ENCODE data around the gene SP100. TPM values are rescaled to one million over a fixed set of nuclear protein-coding genes. Genes with fewer than 3 reads are reported as not detected.

Gene SP100
- total RNA-seq, 1 donor from 2014 or later, result 82.0 TPM

DNA sequence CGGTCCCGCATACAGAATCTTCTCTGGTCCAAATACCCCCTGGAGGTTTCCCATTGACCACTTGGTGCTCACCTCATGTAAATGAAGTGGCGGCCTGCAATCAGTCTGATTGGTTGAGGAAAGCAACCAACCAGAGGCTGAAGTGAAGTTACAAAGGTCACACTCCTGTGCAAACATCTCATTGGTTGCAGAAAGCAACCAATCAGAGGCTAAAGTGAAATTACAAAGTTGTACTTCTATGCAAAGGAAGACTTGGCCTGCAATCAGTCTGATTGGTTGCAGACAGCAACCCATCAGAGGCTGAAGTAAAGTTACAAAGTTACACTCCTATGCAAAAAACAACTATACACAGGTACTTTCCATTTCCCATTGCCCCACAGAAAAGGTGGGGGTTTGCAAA, 2.5 kb upstream of the SP100 start:
- peaks cover 2 to 37% of the 10 kb centered on the region in 2 donors for H3K4me1 ChIP-seq
- no peaks in the 10 kb centered on the region for H3K36me3 ChIP-seq
- intact Hi-C loops (cut with DNase I), result no loop called here
- no peaks in the 10 kb centered on the region for H3K27me3 ChIP-seq
- TF ChIP-seq, protein P1, sequence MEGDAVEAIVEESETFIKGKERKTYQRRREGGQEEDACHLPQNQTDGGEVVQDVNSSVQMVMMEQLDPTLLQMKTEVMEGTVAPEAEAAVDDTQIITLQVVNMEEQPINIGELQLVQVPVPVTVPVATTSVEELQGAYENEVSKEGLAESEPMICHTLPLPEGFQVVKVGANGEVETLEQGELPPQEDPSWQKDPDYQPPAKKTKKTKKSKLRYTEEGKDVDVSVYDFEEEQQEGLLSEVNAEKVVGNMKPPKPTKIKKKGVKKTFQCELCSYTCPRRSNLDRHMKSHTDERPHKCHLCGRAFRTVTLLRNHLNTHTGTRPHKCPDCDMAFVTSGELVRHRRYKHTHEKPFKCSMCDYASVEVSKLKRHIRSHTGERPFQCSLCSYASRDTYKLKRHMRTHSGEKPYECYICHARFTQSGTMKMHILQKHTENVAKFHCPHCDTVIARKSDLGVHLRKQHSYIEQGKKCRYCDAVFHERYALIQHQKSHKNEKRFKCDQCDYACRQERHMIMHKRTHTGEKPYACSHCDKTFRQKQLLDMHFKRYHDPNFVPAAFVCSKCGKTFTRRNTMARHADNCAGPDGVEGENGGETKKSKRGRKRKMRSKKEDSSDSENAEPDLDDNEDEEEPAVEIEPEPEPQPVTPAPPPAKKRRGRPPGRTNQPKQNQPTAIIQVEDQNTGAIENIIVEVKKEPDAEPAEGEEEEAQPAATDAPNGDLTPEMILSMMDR (IDR thresholded peaks at IDR 0.05), result no peak
- no peak overlapping the region for H3K27ac ChIP-seq
- no peak overlapping the region for H3K4me3 ChIP-seq
- H3K9me3 ChIP-seq, result no peaks in the 10 kb centered on the region
- no peak for DNase-seq (ENCODE audit: low spot score in 2 of 2)

DNA sequence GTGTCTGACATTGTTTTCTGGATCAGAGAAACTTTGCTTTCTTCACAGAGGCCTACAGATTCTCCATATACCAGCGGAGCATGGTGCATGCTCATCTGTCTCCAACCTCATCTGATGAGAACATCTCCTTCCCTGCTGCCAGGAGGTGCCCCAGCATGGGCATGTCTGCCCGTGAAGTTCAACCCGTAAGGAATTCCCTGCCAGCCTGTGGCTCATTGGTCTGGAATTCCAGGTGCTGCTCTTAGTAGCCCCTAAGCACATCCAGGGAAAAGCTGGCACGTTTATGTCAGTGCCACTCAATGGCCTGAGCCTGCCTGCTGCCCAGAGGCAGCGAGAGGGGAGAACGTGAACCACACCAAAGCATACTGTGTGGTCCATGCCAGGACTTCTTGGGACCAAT, 1.7 kb upstream of the SP100 start:
- H3K4me1 ChIP-seq, result peaks cover 2 to 39% of the 10 kb centered on the region in 2 donors
- H3K27ac ChIP-seq, result peak overlapping the region in 1 of 2 donors; percentile 20
- intact Hi-C loops (cut with DNase I), result no loop called here
- no peak overlapping the region for H3K4me3 ChIP-seq
- DNase-seq (ENCODE audit: low spot score in 2 of 2), result no peak
- H3K36me3 ChIP-seq, result no peaks in the 10 kb centered on the region
- no peaks in the 10 kb centered on the region for H3K27me3 ChIP-seq
- H3K9me3 ChIP-seq, result no peaks in the 10 kb centered on the region
- TF ChIP-seq, protein P1 (IDR thresholded peaks at IDR 0.05), result no peak

DNA sequence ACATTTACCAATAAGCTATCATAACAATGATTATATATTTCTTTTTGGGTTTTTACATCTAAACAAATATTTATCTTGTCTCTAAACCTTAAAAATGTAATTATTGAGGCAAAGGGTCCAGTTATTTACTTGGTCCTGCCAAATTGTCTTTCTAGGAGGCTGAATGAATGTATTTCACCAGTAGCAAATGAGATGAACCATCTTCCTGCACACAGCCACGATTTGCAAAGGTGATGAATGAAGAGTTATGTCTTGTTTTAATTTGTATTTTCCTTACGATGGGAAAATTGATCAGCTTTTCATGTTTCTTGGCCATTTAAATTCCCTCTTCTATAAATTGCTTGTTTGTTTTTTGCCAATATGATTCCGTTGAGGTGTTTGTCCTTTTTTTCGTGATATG, 1.4 kb downstream of the SP100 start:
- Histone ChIP-seq H3K9me3 (no peaks in the 10 kb centered on the region), H3K4me1 (peaks cover 1 to 39% of the 10 kb centered on the region in 2 donors), H3K4me3 (peak overlapping the region; percentile 69 to 83), H3K36me3 (no peaks in the 10 kb centered on the region), H3K27me3 (no peaks in the 10 kb centered on the region), H3K27ac (peak overlapping the region in 1 of 2 donors; percentile 18)
- no peak for DNase-seq (ENCODE audit: low spot score in 2 of 2)
- intact Hi-C loops (cut with DNase I), result loop anchor here (5.0 kb wide), 2 partner anchors 295 to 495 kb away; partner anchors contain the start of genes CAB39, FBXO36 and TRIP12
- TF ChIP-seq, protein P1 (IDR thresholded peaks at IDR 0.05), result no peak

DNA sequence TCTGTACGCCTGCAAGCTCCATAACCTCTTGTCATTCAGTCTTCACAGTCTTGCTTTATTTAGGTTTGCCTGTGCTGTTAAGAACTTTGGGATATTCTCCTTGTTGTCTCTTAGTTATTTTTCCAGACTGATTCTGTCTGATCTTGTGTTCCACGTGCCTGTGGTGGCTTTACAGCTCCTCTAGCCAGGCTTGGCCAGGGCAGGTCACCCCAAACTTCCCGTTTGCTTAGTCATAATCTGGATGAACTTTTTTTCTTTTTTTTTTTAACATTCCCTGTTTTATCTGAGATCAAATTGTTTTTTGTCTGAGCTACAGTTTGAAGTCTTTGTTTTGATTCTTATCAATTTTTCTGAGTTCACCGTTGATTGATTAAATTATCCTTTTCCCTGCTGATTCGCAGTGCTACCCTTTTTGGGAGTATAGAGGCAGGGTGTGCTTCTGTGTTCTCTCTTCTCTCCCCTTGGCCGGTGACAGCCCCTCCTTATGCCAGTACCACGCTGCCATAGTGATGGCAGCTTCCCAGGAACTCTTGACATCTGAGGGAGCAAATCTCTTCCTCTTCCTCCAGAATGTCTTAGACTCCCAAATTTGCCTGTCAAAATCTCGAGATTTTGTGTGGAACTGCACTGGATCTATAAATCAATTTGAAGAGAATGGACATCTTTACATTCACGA, 2.5 kb downstream of the SP100 start:
- TF ChIP-seq, protein P1 (IDR thresholded peaks at IDR 0.05), result no peak
- intact Hi-C loops (cut with DNase I), result loop anchor here (5.0 kb wide), 2 partner anchors 294 to 496 kb away; partner anchors contain the start of genes CAB39, FBXO36 and TRIP12
- peak overlapping the region; percentile 69 to 83 for H3K4me3 ChIP-seq
- H3K36me3 ChIP-seq, result no peaks in the 10 kb centered on the region
- no peaks in the 10 kb centered on the region for H3K9me3 ChIP-seq
- no peak for DNase-seq (ENCODE audit: low spot score in 2 of 2)
- H3K27ac ChIP-seq, result peak overlapping the region; percentile 38 to 39
- H3K4me1 ChIP-seq, result peaks cover 0 to 39% of the 10 kb centered on the region in 2 donors
- H3K27me3 ChIP-seq, result no peaks in the 10 kb centered on the region

DNA sequence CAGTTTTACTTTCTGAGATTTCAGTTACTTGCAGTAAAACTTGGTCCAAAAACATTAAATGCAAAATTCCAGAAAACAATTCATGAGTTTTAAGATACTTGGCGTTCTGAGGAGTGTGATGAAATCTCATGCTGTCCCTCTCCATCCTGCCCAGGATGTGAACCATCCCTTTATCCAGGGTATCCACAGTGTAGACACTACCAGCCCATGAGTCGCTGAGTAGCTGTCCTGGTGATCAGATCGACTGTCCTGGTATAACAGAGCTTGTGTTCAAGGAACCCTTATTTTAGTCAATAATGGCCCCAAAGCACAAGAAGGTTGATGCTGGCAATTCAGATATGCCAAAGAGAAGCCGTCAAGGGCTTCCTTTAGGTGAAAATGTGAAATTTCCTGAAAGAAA, 3.2 kb downstream of the SP100 start:
- Histone ChIP-seq H3K4me3 (peak overlapping the region; percentile 69 to 83), H3K9me3 (no peaks in the 10 kb centered on the region), H3K36me3 (no peaks in the 10 kb centered on the region), H3K27ac (peak overlapping the region in 1 of 2 donors; percentile 38), H3K4me1 (peaks cover 0 to 45% of the 10 kb centered on the region in 2 donors), H3K27me3 (no peaks in the 10 kb centered on the region)
- TF ChIP-seq, protein P1 (IDR thresholded peaks at IDR 0.05), result no peak
- no peak for DNase-seq (ENCODE audit: low spot score in 2 of 2)
- intact Hi-C loops (cut with DNase I), result loop anchor here (5.0 kb wide), 2 partner anchors 293 to 497 kb away; partner anchors contain the start of genes CAB39, FBXO36 and TRIP12
